Astrocyte (in vitro differentiated cells and primary cell): ENCODE data around the gene STK26. TPM values are rescaled to one million over a fixed set of nuclear protein-coding genes. Genes with fewer than 3 reads are reported as not detected.

ENCODE experiments used
- DNase-seq: peaks from one replicate; pipeline ENCODE4 v3.0.0-alpha.2; 2010; ENCODE audit warnings: low read depth
- FAIRE-seq: peaks from 2 replicates; lab custom pipeline; 2011; peaks lifted over from hg19 to GRCh38; lab: Jason Lieb, UNC
- H2AFZ ChIP-seq: 2 replicates; pipeline ENCODE4 v1.6.0; 2012; ENCODE audit warnings: low read depth, low read length, inconsistent platforms
- H3K27ac ChIP-seq: 2 replicates; pipeline ENCODE4 v1.5.1; 2011; ENCODE audit warnings: low read depth, low read length, inconsistent platforms
- H3K27me3 ChIP-seq: 2 replicates; pipeline ENCODE4 v1.6.0; 2011; ENCODE audit warnings: low read length, inconsistent platforms; ENCODE audit not compliant: insufficient read depth
- H3K36me3 ChIP-seq: 2 replicates; pipeline ENCODE4 v1.5.1; 2011; ENCODE audit warnings: low read length, inconsistent platforms; ENCODE audit not compliant: insufficient read depth
- H3K4me1 ChIP-seq: 2 replicates; pipeline ENCODE4 v1.5.1; 2011; ENCODE audit warnings: low read length, inconsistent platforms; ENCODE audit not compliant: insufficient read depth
- H3K4me2 ChIP-seq: 2 replicates; pipeline ENCODE4 v1.6.0; 2012; ENCODE audit warnings: low read length, inconsistent platforms
- H3K4me3 ChIP-seq: 2 replicates; pipeline ENCODE4 v1.5.1; 2011; ENCODE audit warnings: low read depth, mild to moderate bottlenecking, low read length, inconsistent platforms; ENCODE audit not compliant: insufficient read depth
- H3K79me2 ChIP-seq: 2 replicates; pipeline ENCODE4 v1.6.0; 2012; ENCODE audit warnings: mild to moderate bottlenecking, low read length, inconsistent platforms; ENCODE audit not compliant: insufficient read depth
- H3K9ac ChIP-seq: 2 replicates; pipeline ENCODE4 v1.6.0; 2012; ENCODE audit warnings: mild to moderate bottlenecking, low read length, inconsistent platforms
- H3K9me3 ChIP-seq: 2 replicates; pipeline ENCODE4 v1.5.1; 2012; ENCODE audit warnings: low read depth, mild to moderate bottlenecking, low read length, inconsistent platforms; ENCODE audit not compliant: insufficient read depth
- H4K20me1 ChIP-seq: 2 replicates; pipeline ENCODE4 v1.6.0; 2012; ENCODE audit warnings: low read length, inconsistent platforms; ENCODE audit not compliant: insufficient read depth
- H3K27ac Mint-ChIP-seq: one replicate; pipeline ENCODE4 v1.8.0; 2021; ENCODE audit warnings: mild to moderate bottlenecking, mixed read lengths; ENCODE audit not compliant: unreplicated experiment
- H3K27me3 Mint-ChIP-seq: one replicate; pipeline ENCODE4 v1.8.0; 2021; ENCODE audit warnings: low read depth, mixed read lengths; ENCODE audit not compliant: unreplicated experiment
- H3K36me3 Mint-ChIP-seq: one replicate; pipeline ENCODE4 v1.8.0; 2021; ENCODE audit warnings: low read depth, mixed read lengths; ENCODE audit not compliant: unreplicated experiment
- H3K4me1 Mint-ChIP-seq: one replicate; pipeline ENCODE4 v1.8.0; 2021; ENCODE audit warnings: low read depth, mixed read lengths; ENCODE audit not compliant: unreplicated experiment
- H3K4me3 Mint-ChIP-seq: one replicate; pipeline ENCODE4 v1.8.0; 2021; ENCODE audit warnings: mild to moderate bottlenecking, moderate library complexity, mixed read lengths; ENCODE audit not compliant: unreplicated experiment
- H3K9me3 Mint-ChIP-seq: one replicate; pipeline ENCODE4 v1.8.0; 2021; ENCODE audit warnings: mild to moderate bottlenecking, mixed read lengths; ENCODE audit not compliant: unreplicated experiment
- EZH2 ChIP-seq: IDR thresholded peaks from 2 replicates; pipeline ENCODE4 v1.6.1; 2012; ENCODE audit warnings: mild to moderate bottlenecking, low read length, inconsistent platforms; ENCODE audit not compliant: insufficient read depth
- total RNA-seq: library from RNA; stranded (reverse); gene quantifications from 2 replicates; pipeline ENCODE4 v1.2.1, GENCODE V29; 2021
- TF ChIP-seq, protein P1 (sequence below): IDR thresholded peaks from 2 replicates; pipeline ENCODE4 v1.5.1; 2011; ENCODE audit warnings: low read depth, mild to moderate bottlenecking, inconsistent platforms, low read length, moderate library complexity; ENCODE audit not compliant: insufficient read depth

STK26 gene
- total RNA-seq, 1 donor from 2014 or later, result 69.4 TPM

DNA sequence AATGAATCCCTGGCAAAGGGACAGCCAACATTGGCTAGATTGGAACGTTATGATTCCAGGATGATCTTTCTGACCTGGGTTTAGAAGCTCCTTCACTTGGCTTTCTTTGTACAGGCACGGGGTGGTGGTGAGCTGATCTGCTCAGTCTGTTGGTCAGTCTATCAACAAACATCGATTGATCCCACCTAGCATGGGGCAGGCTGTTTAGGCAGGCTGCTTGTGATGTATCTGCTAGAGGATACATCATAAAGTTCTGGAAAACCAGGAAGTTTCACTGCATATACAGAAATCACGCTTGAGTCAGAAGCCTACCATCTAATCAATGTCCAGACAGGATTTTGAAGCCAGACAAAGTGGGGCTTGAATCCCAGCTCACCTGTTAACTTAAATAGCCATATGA, 97.8 kb downstream of the STK26 start:
- no peak for FAIRE-seq
- no peak overlapping the region for H3K4me3 Mint-ChIP-seq

More for the DNA sequence above, 97.8 kb downstream of the STK26 start:
- Histone ChIP-seq H3K4me1 (no peaks in the 10 kb centered on the region), H3K4me2 (no peak overlapping the region), H3K9me3 (no peaks in the 10 kb centered on the region), H3K27me3 (no peaks in the 10 kb centered on the region), H3K9ac (no peak overlapping the region), H3K79me2 (no peaks in the 10 kb centered on the region), H4K20me1 (no peaks in the 10 kb centered on the region), H3K4me3 (no peak overlapping the region), H2AFZ (no peak overlapping the region), H3K27ac (no peak overlapping the region), H3K36me3 (no peaks in the 10 kb centered on the region)
- Mint-ChIP-seq H3K27me3 (no peaks in the 10 kb centered on the region), H3K9me3 (no peaks in the 10 kb centered on the region), H3K4me1 (peaks cover 5% of the 10 kb centered on the region), H3K27ac (no peak overlapping the region), H3K36me3 (no peaks in the 10 kb centered on the region)
- TF ChIP-seq EZH2, result no peak
- TF ChIP-seq, protein P1, sequence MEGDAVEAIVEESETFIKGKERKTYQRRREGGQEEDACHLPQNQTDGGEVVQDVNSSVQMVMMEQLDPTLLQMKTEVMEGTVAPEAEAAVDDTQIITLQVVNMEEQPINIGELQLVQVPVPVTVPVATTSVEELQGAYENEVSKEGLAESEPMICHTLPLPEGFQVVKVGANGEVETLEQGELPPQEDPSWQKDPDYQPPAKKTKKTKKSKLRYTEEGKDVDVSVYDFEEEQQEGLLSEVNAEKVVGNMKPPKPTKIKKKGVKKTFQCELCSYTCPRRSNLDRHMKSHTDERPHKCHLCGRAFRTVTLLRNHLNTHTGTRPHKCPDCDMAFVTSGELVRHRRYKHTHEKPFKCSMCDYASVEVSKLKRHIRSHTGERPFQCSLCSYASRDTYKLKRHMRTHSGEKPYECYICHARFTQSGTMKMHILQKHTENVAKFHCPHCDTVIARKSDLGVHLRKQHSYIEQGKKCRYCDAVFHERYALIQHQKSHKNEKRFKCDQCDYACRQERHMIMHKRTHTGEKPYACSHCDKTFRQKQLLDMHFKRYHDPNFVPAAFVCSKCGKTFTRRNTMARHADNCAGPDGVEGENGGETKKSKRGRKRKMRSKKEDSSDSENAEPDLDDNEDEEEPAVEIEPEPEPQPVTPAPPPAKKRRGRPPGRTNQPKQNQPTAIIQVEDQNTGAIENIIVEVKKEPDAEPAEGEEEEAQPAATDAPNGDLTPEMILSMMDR, result no peak
- DNase-seq, result no peak

Other genes starting within 250 kb of the STK26 start
- gene FRMD7, start 104.7 kb downstream of the STK26 start, total RNA-seq, result 0.09 TPM in 1 of 2 replicates, not detected in the other
- gene RAP2C, start 196.1 kb downstream of the STK26 start, total RNA-seq, result 29.0 and 31.2 TPM in 2 replicates